Stimulated activated CD8-positive, alpha-beta memory T cell treated with anti-CD3 and anti-CD28 coated beads, Interleukin-4, amount 100 ng/mL, for 4 hours (primary cell): Measurements from ENCODE around the gene HNRNPM.
"Not testable (repeated sequence)": the region's sequence is repeated elsewhere in the genome, so short reads cannot be mapped to it uniquely, and the experiment has no call there.

Source experiments
- DNase-seq, 2 donors: peaks; one replicate each; pipeline ENCODE4 v3.0.0-alpha.2; 2020; ENCODE audit warnings: low read depth in 2 of 2, low spot score in 1 of 2

The HNRNPM gene

DNA sequence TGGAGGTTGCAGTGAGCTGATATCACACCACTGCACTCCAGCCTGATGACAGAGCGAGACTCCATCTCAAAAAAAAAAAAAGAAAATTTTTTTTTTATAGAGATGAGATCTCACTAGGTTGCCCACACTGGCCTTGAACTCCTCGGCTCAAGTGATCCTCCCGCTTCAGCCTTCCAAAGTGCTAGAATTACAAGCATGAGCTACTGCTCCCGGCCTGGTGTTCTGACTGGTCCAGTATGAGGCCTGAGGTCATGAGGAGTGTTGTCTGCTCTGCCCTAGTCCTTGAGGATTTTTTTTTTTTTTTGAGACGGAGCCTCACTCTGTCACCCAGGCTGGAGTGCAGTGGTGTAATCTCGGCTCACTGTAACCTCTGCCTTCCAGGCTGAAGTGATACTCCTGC is 19.4 kb upstream of the HNRNPM start:
- DNase-seq: not testable (repeated sequence)

DNA sequence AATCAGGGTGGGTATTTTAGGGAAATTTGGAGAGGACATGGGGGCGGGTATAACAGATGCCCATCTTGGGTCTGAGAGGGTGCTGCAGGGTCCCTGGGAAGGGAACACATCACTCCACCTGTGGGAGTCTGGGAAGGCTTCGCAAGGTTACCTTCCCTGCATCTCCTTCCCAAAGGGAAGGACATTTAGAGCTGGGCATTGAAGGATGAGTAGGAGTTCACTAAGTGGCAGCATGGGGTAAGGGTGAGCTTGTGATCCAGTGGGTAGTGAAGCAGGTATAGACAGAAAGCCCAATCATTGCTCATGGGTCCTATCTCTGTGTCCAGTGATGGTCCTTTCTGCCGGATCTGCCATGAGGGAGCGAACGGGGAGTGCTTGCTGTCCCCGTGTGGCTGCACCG is 18.5 kb upstream of the HNRNPM start:
- DNase-seq: no peak

DNA sequence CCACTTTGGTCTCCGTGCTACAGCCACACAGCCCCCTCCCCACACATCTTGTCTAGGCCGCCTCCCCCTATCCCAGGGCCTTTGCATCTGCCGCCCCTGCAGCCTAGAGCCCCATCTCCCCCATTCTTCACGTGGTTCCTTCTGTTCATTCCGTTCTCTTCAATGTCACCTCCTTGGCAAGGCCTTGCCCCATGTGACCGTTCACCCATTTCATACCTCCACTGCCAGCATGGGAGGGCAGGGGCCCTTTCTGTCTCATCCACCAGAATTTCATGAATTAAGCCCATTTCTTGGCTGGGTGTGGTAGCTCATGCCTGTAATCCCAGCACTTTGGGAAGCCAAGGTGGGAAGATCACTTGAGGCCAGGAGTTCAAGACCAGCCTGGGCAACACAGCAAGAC is 15.7 kb upstream of the HNRNPM start:
- DNase-seq: no peak

DNA sequence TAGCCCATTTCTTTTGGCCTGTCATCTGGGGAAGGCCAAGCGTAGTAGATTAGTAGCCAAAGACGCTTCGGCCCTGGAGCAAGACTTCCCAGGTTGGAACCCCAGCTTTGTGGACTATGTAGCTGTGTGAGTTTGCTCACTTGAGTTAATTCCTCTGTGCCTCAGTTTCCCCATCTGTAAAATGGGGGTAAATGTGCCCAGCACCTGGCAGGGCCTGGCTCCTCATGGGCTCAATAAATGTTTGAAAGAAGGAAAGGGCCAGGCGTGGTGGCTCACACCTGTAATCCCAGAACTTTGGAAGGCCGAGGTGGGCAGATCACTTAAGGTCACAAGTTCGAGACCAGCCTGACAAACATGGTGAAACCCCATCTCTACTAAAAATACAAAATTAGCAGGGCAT is 14.9 kb upstream of the HNRNPM start:
- no peak for DNase-seq

DNA sequence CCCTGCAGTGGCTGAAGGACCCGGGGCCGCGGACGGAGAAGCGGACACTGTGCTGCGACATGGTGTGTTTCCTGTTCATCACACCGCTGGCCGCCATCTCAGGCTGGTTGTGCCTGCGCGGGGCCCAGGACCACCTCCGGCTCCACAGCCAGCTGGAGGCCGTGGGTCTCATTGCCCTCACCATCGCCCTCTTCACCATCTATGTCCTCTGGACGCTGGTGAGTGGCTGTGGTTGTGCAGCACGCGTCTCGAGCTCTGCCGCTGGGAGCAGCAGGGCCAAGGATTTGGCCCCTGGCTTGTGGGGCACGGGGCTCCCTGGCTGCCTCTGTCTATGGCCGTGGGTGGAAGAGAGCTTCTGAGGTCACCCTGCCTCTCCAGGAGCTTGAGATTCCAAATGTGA is 14.1 kb upstream of the HNRNPM start:
- DNase-seq: no peak

DNA sequence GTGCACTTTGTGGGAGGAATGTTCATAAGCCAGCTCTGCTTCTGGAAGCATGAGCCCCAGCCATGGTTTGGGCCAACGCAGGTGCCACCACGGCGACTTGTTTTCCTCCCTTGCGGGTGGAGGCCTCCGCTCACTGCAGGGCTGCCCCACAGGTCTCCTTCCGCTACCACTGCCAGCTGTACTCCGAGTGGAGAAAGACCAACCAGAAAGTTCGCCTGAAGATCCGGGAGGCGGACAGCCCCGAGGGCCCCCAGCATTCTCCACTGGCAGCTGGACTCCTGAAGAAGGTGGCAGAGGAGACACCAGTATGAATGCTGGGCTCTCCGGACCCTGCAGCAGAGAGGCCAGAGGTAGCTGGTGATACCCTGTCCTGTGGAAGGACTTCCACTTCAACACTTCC is 6.5 kb upstream of the HNRNPM start:
- no peak for DNase-seq

DNA sequence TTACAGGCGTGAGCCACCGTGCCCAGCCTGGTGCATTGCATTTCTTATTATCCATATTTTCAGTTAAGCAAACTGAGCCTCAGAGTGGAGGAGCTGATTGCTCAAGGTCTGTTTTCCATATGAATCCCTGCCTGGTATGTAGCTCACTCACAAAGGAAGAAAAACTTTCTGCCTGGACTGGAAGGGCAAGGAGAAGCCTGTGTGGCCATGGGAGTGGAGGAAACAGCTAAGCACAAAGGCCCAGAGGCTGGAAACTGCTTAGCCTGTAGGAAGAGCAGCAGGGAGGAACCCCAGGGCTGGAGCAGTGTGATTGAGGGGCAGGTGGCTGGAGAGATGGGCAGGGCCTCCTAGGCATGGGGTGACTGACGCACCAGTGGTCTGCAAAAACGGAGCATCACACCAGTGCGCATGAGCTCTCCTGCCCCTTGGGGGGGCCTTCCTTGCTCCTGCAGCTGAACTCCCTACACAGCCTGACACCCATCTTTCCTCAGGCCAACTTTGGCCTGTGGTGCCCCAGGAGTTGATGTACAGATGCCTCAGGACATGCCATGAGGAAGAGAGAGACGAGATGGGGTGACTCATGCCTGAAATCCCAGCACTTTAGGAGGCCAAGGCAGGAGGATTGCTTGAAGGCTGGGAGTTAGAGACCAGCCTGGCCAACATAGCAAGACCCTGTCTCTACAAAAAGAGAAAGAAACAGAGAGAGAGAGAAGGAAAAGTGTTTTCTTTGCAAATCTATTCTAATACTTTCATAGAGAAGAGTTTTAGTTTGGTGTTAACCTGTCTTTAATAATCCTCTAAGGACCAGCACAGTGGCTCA is 2.8 kb upstream of the HNRNPM start:
- DNase-seq: no peak

DNA sequence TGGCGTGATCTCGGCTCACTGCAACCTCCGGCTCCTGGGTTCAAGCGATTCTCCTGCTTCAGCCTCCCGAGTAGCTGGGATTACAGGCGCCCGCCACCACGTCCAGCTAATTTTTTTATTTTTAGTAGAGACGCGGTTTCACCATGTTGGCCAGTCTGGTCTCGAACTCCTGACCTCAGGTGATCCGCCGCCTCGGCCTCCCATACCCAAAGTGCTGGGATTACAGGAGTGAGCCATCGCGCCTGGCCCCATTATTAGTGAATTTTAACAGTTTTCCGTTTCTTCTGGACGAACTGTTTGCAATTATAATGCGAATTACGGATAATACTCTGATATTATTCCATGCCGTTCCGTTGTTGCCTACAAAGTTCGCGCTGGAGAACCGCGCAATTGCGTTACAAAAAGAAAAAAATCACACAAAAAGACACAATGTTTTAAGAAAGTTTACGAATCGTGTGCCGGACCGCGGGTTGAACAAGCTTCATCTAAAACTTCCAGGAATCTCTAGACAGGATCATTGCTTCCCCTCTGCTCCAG is 567 bp upstream of the HNRNPM start:
- not testable (repeated sequence) for DNase-seq

DNA sequence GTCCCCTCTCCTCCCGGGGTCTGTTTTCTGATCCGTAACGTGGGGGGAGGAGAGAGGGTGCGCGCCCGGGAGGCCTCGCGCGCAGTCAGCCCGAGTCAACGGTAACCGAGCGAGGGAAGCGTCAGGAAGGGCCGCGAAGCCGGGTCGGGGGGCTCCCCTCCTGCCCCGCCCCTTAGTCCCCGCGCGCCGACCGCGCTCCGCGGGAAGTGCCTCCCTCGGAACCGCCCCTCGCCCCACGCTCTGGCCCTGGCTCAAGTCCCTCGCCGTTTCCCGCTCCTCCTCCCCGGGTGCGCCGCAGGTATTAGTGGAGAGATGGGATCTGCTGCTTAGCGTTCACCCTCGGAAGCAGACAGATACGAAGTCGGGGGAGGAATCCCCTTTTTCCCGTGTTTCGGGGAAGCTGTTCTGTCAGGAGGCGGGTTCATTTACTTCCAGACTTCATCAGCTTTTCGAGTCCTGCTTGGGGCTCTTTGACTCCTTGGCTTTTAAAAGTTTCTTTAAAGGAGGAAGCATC is 770 bp downstream of the HNRNPM start:
- DNase-seq: no peak

DNA sequence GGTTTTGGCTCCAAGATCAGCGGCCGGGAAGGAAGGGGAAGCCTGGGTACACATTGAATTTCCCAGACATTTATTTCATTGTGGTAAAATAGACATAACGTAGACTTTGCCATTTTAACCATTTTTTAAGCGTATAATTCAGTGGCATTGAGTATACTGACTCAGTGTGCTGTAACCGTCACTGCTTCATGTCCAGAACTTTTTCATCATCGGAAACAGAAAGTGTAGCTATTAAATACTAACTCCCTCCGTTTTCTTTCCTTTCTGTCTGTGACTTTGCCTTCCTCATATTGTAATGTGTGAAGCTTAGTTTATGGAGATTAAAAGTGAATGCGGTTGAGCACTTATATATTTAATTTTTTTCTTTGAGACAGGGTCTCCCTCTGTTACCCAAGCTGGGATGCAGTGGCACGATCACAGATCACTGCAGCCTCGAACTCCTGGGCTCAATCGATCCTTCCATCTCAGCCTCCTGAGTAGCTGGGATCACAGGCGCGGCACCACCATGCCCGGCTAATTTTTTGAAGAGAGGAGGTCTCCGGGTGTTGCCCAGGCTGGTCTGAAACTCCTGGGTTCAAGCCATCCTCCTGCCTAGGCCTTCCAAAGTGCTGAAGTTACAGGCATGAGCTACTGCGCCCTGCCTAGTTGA is 1.4 kb downstream of the HNRNPM start:
- DNase-seq: no peak

DNA sequence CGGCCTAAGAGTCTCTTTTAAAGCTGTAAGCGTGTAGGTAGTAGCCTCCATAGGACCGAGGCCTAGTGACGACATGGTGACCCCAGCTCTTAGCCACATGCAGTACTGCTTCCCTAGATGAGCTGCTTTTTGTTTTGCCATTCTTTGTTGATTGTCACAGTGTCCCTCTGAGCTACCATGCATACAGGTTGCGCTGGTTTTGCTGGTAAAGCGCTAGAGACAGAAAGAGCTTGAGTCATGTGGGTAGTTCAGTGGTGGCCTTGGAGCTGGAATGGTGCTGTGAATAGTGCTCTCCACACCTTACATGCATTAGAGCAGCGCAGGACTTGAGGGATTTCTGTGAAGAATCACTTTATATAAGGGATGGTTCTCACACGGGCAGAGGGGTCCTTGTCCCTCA is 5.1 kb downstream of the HNRNPM start:
- DNase-seq: no peak

DNA sequence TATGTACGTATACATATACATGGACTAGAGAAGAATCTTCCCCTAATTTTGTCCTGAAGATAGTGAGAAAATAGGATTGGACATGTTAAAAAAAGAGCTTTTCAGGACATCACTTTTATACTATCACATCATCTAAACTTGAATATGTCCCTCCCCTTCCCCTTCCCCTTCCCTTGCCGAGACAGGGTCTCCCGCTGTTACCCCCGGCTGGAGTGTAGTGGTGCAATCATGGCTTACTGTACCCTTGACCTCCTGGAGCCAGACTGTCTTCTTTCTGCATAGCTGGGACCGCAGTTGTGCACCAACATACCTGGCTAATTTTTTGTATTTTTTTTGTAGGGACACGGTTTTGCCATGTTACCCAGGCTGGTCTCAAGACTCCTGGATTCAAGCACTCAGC is 6.6 kb downstream of the HNRNPM start:
- DNase-seq: no peak

DNA sequence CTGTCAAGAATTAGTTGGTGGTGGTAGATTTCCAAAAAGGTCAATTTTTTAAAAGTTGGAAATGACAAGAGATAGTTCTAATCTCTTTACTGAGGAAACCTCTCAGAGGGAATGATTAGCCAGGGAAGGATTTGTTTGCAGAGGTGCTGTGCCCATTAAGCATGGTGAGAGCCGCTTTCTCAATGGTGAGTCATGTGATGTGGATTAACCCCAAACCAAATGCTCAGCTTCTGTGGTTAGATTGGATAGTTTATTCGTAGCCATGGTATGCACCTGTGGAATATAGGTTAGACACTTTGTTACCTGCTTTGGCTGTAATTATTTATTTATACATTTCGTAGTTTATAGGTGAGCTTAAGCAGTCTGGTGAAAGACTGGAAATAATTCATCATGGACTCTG is 7.1 kb downstream of the HNRNPM start:
- no peak for DNase-seq

DNA sequence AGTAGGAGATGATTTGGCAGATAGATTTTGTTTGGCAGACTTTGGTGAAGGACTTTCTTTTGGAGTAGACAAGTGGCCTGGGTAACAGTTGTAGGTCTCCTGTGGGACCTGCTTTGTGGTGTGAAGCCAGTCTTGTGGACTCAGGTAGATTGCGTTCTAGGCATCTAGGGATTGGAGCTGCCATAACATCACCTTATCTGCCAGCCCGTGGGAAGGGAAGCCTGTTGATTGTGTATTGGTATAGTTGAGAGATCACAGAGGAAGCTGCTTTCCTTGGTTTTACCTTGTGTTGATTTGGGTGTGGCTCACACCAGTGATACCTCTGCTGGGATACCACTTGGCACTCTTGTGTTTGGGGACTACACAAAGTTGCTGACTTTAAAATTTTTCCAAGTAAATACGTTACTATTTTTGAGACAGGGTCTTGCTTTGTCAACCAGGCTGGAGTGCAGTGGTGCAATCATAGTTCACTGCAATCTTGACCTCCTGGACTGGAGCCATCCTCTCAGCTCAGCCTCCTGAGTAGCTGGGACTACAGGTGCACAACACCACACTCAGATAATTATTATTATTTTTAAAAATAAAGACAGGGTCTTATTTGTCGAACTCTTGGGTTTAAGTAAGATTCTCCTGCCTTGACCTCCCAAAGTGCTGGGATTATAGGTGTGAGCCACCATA is 7.8 kb downstream of the HNRNPM start:
- DNase-seq: no peak

DNA sequence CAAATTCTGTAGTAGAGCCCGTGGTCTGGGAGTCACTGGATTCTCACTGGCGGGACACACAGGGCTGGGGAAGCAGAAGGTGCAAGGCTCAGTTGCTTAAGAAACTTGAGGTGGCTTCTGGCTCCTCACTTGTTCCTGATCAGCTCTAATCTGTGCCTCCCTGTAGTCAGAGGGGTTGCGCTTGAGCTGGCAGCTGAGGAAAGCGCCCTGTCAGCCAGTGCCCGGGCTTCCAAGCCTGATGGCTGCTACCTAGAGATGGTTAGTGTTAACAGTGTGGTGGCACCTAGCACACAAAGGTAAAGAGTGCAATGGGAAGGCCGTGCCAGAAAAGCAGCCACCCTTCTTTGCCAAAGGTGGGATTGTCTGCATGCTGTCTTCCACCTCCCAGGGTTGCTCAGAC is 8.8 kb downstream of the HNRNPM start:
- DNase-seq: no peak

DNA sequence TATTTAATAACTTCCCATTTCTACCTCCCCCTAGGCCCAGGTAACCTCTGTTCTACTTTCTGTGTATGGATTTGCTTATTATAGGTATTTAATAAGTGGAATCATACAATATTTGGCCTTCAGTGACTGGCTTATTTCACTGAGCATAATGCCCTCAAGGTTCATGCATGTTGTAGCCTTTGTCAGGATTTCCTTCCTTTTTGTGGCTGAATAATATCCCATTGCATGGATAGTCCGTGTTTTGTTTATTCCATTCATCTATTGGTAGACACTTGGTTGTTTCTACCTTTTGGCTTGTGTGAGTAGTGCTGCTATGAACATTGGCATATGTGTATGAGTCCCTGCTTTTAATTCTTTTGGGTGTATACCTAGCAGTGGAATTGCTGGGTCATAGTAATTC is 9.4 kb downstream of the HNRNPM start:
- no peak for DNase-seq

DNA sequence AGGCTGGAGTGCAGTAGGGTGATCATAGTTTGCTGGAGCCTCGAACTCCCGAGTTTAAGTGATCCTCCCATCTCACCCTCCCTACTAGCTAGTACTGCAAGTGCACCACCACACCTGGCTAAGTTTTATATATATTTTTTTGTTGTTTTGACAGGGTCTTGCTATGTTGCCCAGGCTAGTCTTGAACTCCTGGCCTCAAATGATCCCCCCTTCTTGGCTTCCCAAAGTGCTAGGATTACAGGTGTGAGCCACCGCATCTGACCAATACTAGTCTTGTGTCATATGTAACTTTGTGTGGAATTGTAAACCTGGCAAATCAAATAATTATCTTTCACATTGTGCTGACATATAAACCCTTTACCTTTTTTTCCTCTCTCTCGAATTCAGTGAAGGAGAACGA is 10.2 kb downstream of the HNRNPM start:
- no peak for DNase-seq

DNA sequence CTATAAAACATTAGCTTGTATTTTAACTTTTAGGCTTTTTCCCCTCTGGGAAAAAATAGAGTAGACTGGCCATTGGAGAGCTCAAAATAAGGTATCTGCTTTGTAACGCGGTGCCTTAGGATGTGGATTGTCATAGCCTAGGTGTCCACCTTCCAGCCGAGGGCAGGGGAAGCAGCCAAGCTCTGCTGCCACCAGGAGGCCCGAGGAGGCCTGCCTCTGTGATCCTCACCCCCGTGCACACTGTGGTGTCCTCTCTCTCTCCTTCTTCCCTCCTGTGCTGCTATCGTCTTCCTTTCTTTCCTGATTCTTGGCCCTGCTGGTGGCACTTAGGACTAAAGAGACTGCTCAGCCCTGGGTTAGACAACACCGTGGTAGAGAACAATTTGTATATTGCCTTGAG is 11.3 kb downstream of the HNRNPM start:
- no peak for DNase-seq

DNA sequence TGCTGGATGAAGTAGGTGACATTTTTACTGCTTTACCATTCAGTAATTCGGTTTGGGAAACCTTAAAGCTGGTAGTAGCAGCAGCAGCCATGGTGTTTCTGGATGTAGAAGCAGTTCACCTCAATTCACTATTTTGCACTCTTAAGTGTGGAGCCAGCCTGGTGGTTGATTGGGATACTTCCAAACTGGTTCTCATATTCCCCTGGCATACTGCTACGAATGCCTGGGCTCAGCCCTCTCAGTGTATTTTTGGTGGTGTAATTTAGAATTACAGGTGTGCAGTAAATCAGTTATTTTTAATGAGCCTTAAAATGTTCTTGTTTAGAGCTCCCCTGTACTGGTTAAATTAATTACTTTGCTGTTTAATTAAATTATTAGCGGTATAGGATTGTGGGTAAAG is 12.4 kb downstream of the HNRNPM start:
- DNase-seq: no peak

DNA sequence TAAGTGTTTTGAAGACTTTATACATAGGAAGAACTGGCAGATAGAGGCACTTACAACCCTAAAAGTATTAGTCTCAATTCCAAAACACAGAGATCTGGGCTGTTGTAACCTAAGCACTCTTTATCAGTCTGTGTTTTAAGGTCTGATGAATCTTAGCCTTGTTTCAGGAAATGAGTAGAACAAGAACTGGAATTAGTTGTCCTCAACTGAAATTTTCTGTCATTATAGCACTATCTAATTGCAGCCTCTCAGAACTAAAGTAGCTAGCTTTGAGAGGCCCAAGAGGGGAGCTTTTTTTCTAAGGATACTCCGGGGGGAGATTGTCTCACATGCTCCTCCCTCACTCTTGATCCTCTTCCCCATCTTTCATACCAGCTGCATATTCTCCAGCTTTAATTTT is 13.1 kb downstream of the HNRNPM start:
- no peak for DNase-seq

DNA sequence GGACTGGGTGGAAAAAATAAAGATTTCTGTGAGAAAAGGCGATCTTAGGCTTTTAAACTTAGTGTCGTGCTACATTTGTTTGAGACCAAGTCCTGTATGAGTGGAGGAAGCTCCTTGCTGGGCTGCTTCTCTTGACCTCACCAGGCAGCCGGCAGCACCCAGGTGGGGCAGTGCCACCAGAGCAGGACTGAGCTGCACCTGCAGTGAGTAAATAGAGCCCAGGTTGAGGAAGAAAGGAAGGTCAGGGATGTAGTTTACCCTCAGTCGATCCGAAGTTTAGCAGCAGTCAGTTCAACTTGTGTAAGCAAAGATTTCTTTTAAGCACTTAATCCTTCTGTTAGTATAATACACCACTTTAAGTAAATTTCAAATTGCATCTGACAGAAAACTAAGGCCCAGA is 13.6 kb downstream of the HNRNPM start:
- no peak for DNase-seq

DNA sequence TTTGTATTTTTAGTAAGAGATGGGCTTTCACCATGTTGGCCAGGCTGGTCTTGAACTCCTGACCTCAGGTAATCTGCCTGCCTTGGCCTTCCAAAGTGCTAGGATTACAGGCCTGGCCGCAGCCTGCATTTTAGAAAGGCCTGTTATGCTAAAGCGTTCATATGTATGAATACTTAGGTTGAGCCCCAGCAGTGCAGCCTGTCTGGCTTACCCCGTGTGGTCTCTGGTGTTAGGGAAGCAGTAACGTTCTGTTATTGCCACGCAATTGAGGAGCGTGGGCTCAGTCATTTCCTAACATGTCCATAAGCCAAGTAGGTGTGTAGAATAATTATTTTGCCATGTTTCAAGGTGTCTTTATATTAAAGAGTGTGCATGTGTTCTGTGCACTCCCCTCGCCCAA is 14.3 kb downstream of the HNRNPM start:
- no peak for DNase-seq
